Mucosa of stomach (tissue), 1 donor: ENCODE data around the gene AK6.
"Not testable (repeated sequence)": the region's sequence is repeated elsewhere in the genome, so short reads cannot be mapped to it uniquely, and the experiment has no call there.

Experiments used
- H3K27me3 ChIP-seq: one replicate; pipeline ENCODE4 v1.7.0; 2013; ENCODE audit warnings: mild to moderate bottlenecking, low read length; ENCODE audit not compliant: control insufficient read depth, insufficient read depth
- H3K36me3 ChIP-seq: one replicate; pipeline ENCODE4 v1.7.0; 2013; ENCODE audit warnings: low read length; ENCODE audit not compliant: control insufficient read depth, insufficient read depth
- H3K4me1 ChIP-seq: one replicate; pipeline ENCODE4 v1.7.0; 2013; ENCODE audit warnings: mild to moderate bottlenecking, low read length; ENCODE audit not compliant: control insufficient read depth, insufficient read depth
- H3K4me3 ChIP-seq: one replicate; pipeline ENCODE4 v1.7.0; 2013; ENCODE audit warnings: low read length
- H3K9ac ChIP-seq: one replicate; pipeline ENCODE4 v1.7.0; 2013; ENCODE audit warnings: mild to moderate bottlenecking, low read length, moderate library complexity
- H3K9me3 ChIP-seq: one replicate; pipeline ENCODE4 v1.7.0; 2013; ENCODE audit warnings: mild to moderate bottlenecking, low read length, moderate library complexity; ENCODE audit not compliant: control insufficient read depth
- donor health status: Pancreatic carcinoma.

AK6 gene

GRCh38 chr5:69333668-69334315, 35.5 kb downstream of the AK6 start:
- not testable (repeated sequence) for H3K4me1 ChIP-seq

GRCh38 chr5:69331528-69332445, 37.5 kb downstream of the AK6 start:
- Histone ChIP-seq H3K9me3 (no peaks in the 10 kb centered on the region), H3K4me1 (peaks cover 9% of the 10 kb centered on the region), H3K27me3 (no peaks in the 10 kb centered on the region), H3K36me3 (no peaks in the 10 kb centered on the region), H3K9ac (peak overlapping the region; percentile 89), H3K4me3 (peak overlapping the region; percentile 84)

More at GRCh38 chr5:69333668-69334315, 35.5 kb downstream of the AK6 start:
- H3K27me3 ChIP-seq, H3K36me3 ChIP-seq, H3K9ac ChIP-seq, H3K9me3 ChIP-seq, H3K4me3 ChIP-seq: not testable (repeated sequence)

DNA sequence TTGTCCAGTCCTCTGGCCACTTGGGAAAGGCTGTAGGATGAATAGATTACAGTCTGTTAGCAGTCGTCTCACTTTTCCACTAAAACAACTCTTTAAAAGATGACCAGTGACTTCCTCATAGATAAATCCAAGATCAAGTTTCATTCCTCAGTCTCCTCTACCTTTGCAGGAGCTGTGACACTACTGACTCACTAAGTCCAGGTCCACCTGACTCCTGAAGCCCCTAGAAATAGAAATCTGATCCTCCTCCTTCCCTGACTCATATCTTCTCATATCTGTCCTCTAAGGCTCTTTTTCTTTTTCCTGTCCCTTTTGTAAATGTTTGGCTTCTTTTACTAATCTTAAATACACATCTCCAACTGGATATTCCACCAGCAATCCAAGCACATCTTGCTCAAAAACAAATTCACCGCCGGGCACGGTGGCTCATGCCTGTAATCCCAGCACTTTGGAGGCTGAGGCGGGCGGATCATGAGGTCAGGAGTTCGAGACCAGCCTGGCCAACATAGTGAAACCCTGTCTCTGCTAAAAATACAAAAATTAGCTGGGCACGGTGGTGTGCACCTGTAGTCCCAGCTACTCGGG, 39.3 kb downstream of the AK6 start:
- H3K36me3 ChIP-seq = no peaks in the 10 kb centered on the region
- H3K9ac ChIP-seq = no peak overlapping the region
- H3K4me3 ChIP-seq = no peak overlapping the region
- H3K4me1 ChIP-seq = peaks cover 9% of the 10 kb centered on the region
- H3K9me3 ChIP-seq = no peaks in the 10 kb centered on the region
- H3K27me3 ChIP-seq = no peaks in the 10 kb centered on the region

- peaks cover 6% of the 10 kb centered on the region for H3K4me1 ChIP-seq
- H3K36me3 ChIP-seq = no peaks in the 10 kb centered on the region
- no peak overlapping the region for H3K4me3 ChIP-seq
- no peak overlapping the region for H3K9ac ChIP-seq
- H3K27me3 ChIP-seq = no peaks in the 10 kb centered on the region
- H3K9me3 ChIP-seq = no peaks in the 10 kb centered on the region
Observed at GRCh38 chr5:69326365-69326764, 43.0 kb downstream of the AK6 start.

GRCh38 chr5:69317391-69317790, 51.9 kb downstream of the AK6 start:
- Histone ChIP-seq H3K27me3 (no peaks in the 10 kb centered on the region), H3K4me1 (no peaks in the 10 kb centered on the region), H3K4me3 (no peak overlapping the region), H3K9me3 (no peaks in the 10 kb centered on the region), H3K9ac (no peak overlapping the region), H3K36me3 (peaks cover 7% of the 10 kb centered on the region)

DNA sequence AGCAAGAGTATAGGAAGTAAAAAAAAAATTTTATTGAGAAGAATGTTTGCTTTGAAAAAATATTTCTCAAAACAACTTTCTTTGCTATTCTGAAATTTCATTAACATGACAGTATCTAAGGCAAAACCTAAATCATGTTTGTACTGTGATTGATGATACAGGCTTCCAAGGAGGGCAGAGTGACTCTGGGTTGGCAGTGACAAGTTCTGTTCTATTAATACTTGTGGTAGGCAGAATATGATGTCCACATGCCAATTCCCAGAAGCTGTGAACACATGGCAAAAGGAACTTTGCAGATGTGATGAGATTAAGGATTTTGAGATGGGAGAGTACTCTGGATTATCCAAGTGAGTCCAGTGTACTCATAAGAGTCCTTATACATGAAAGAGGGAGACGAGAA, 53.3 kb downstream of the AK6 start:
- Histone ChIP-seq H3K36me3 (peaks cover 8% of the 10 kb centered on the region), H3K4me3 (no peak overlapping the region), H3K4me1 (no peaks in the 10 kb centered on the region), H3K27me3 (no peaks in the 10 kb centered on the region), H3K9ac (no peak overlapping the region), H3K9me3 (no peaks in the 10 kb centered on the region)

GRCh38 chr5:69313428-69313827, 55.9 kb downstream of the AK6 start:
- Histone ChIP-seq H3K9ac (no peak overlapping the region), H3K27me3 (no peaks in the 10 kb centered on the region), H3K4me1 (no peaks in the 10 kb centered on the region), H3K36me3 (peaks cover 8% of the 10 kb centered on the region), H3K4me3 (no peak overlapping the region), H3K9me3 (no peaks in the 10 kb centered on the region)

GRCh38 chr5:69312459-69313160, 56.7 kb downstream of the AK6 start:
- peaks cover 8% of the 10 kb centered on the region for H3K36me3 ChIP-seq

DNA sequence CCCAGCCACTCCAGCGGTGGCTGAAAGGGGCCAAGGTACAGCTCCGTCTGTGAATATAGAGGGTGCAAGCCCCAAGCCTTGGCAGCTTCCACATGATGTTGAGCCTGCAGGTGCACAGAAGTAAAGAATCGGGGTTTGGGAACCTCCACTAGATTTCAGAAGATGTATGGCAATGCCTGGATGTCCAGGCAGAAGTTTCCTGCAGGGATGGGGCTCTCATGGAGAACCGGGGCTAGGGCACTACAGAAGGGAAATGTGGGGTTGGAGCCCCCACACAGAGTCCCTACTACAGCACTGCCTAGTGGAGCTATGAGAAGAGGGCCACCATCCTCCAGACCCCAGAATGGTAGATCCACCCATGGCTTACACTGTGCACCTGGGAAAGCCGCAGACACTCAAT, 59.9 kb downstream of the AK6 start:
- no peaks in the 10 kb centered on the region for H3K4me1 ChIP-seq
- peaks cover 8% of the 10 kb centered on the region for H3K36me3 ChIP-seq
- H3K9ac ChIP-seq = no peak overlapping the region
- no peaks in the 10 kb centered on the region for H3K9me3 ChIP-seq
- no peak overlapping the region for H3K4me3 ChIP-seq
- no peaks in the 10 kb centered on the region for H3K27me3 ChIP-seq

More at GRCh38 chr5:69312459-69313160, 56.7 kb downstream of the AK6 start:
- H3K4me1 ChIP-seq = no peaks in the 10 kb centered on the region
- H3K27me3 ChIP-seq = no peaks in the 10 kb centered on the region
- H3K9ac ChIP-seq = no peak overlapping the region
- H3K4me3 ChIP-seq = no peak overlapping the region
- H3K9me3 ChIP-seq = no peaks in the 10 kb centered on the region

- H3K4me1 ChIP-seq = no peaks in the 10 kb centered on the region
- H3K9ac ChIP-seq = no peak overlapping the region
- no peaks in the 10 kb centered on the region for H3K9me3 ChIP-seq
- H3K4me3 ChIP-seq = no peak overlapping the region
- H3K27me3 ChIP-seq = no peaks in the 10 kb centered on the region
- H3K36me3 ChIP-seq = peaks cover 8% of the 10 kb centered on the region
Observed at GRCh38 chr5:69308046-69308553, 61.2 kb downstream of the AK6 start.

GRCh38 chr5:69305512-69305911, 63.8 kb downstream of the AK6 start:
- Histone ChIP-seq H3K27me3 (no peaks in the 10 kb centered on the region), H3K9ac (no peak overlapping the region), H3K9me3 (no peaks in the 10 kb centered on the region), H3K36me3 (no peaks in the 10 kb centered on the region), H3K4me1 (no peaks in the 10 kb centered on the region), H3K4me3 (no peak overlapping the region)
